Chondrocyte (in vitro differentiated cells): ENCODE data around the gene ADAM11. TPM values are rescaled to one million over a fixed set of nuclear protein-coding genes. Genes with fewer than 3 reads are reported as not detected.

Experiments used
- DNase-seq: peaks from one replicate; pipeline ENCODE4 v3.0.0; 2021; ENCODE audit warnings: mixed read lengths, low spot score
- H3K27ac Mint-ChIP-seq: one replicate; pipeline ENCODE4 v1.8.0; 2021; ENCODE audit warnings: mild to moderate bottlenecking, moderate library complexity, mixed read lengths; ENCODE audit not compliant: unreplicated experiment
- H3K27me3 Mint-ChIP-seq: 2 replicates; pipeline ENCODE4 v1.8.0; 2021; ENCODE audit warnings: low read depth, mixed read lengths
- H3K36me3 Mint-ChIP-seq: 2 replicates; pipeline ENCODE4 v1.8.0; 2021; ENCODE audit warnings: low read depth, mixed read lengths
- H3K4me1 Mint-ChIP-seq: 2 replicates; pipeline ENCODE4 v1.8.0; 2021; ENCODE audit warnings: low read depth, mild to moderate bottlenecking, mixed read lengths
- H3K4me3 Mint-ChIP-seq: one replicate; pipeline ENCODE4 v1.8.0; 2021; ENCODE audit warnings: mild to moderate bottlenecking, moderate library complexity, mixed read lengths; ENCODE audit not compliant: unreplicated experiment
- H3K9me3 Mint-ChIP-seq: 2 replicates; pipeline ENCODE4 v1.8.0; 2021; ENCODE audit warnings: low read depth, mixed read lengths
- total RNA-seq: library from RNA; stranded (reverse); gene quantifications from 3 replicates; pipeline ENCODE4 v1.2.1, GENCODE V29; 2021
- TF ChIP-seq, protein P1 (sequence below): fragments of 200-600 bp; sonication (generic); IDR thresholded peaks from 2 replicates; pipeline ENCODE4 v1.5.0; 2021; ENCODE audit warnings: antibody characterized with exemption, mild to moderate bottlenecking, moderate library complexity

ADAM11 gene
- total RNA-seq, 1 donor from 2014 or later: 0.47 TPM

GRCh38 chr17:44796731-44797130, 37.9 kb downstream of the ADAM11 start:
- peaks cover 57% of the 10 kb centered on the region for H3K4me1 Mint-ChIP-seq
- no peak for DNase-seq
- no peaks in the 10 kb centered on the region for H3K9me3 Mint-ChIP-seq
- no peaks in the 10 kb centered on the region for H3K27me3 Mint-ChIP-seq
- H3K27ac Mint-ChIP-seq: peak overlapping the region; percentile 80
- peaks cover 3% of the 10 kb centered on the region for H3K36me3 Mint-ChIP-seq
- H3K4me3 Mint-ChIP-seq: peak overlapping the region; percentile 58
- TF ChIP-seq, protein P1, sequence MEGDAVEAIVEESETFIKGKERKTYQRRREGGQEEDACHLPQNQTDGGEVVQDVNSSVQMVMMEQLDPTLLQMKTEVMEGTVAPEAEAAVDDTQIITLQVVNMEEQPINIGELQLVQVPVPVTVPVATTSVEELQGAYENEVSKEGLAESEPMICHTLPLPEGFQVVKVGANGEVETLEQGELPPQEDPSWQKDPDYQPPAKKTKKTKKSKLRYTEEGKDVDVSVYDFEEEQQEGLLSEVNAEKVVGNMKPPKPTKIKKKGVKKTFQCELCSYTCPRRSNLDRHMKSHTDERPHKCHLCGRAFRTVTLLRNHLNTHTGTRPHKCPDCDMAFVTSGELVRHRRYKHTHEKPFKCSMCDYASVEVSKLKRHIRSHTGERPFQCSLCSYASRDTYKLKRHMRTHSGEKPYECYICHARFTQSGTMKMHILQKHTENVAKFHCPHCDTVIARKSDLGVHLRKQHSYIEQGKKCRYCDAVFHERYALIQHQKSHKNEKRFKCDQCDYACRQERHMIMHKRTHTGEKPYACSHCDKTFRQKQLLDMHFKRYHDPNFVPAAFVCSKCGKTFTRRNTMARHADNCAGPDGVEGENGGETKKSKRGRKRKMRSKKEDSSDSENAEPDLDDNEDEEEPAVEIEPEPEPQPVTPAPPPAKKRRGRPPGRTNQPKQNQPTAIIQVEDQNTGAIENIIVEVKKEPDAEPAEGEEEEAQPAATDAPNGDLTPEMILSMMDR: no peak

GRCh38 chr17:44797802-44798201, 39.0 kb downstream of the ADAM11 start:
- H3K27ac Mint-ChIP-seq: peak overlapping the region; percentile 90
- no peaks in the 10 kb centered on the region for H3K9me3 Mint-ChIP-seq
- TF ChIP-seq, protein P1: no peak
- H3K36me3 Mint-ChIP-seq: peaks cover 2% of the 10 kb centered on the region
- H3K27me3 Mint-ChIP-seq: no peaks in the 10 kb centered on the region
- H3K4me3 Mint-ChIP-seq: peak overlapping the region; percentile 53
- H3K4me1 Mint-ChIP-seq: peaks cover 64% of the 10 kb centered on the region
- no peak for DNase-seq

- Mint-ChIP-seq H3K36me3 (peaks cover 1% of the 10 kb centered on the region), H3K4me3 (no peak overlapping the region), H3K9me3 (no peaks in the 10 kb centered on the region), H3K27me3 (no peaks in the 10 kb centered on the region), H3K27ac (no peak overlapping the region), H3K4me1 (peaks cover 67% of the 10 kb centered on the region)
- DNase-seq: no peak
- TF ChIP-seq, protein P1: no peak
These were observed 39.6 kb downstream of the ADAM11 start for GRCh38 chr17:44798356-44798755.

DNA sequence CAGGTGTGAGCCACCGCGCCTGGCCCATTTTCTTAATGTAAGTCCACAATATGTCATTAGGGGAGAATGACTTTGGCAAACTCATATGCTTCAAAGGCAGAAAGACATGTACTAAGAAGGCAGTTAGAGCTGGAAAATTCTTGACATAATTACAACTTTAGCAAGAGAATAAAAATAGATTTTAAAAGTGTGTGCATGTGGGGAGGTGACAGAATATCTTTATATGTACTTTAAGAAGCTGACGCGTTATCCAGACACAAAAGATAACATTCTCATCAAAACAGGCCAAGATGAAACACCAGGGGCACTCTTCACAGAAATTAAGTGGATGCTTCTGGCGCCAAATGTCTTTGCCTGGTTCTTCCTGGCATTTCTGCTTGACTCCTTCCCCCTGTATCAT, 43.1 kb downstream of the ADAM11 start:
- TF ChIP-seq, protein P1: peak; percentile 55
- DNase-seq: no peak
- peak overlapping the region; percentile 97 for H3K27ac Mint-ChIP-seq
- H3K4me3 Mint-ChIP-seq: no peak overlapping the region
- H3K27me3 Mint-ChIP-seq: no peaks in the 10 kb centered on the region
- H3K4me1 Mint-ChIP-seq: peaks cover 57% of the 10 kb centered on the region
- peaks cover 16% of the 10 kb centered on the region for H3K36me3 Mint-ChIP-seq
- no peaks in the 10 kb centered on the region for H3K9me3 Mint-ChIP-seq

GRCh38 chr17:44804302-44805089, 45.7 kb downstream of the ADAM11 start:
- peak overlapping the region; percentile 71 for H3K27ac Mint-ChIP-seq
- H3K4me3 Mint-ChIP-seq: no peak overlapping the region
- peaks cover 53% of the 10 kb centered on the region for H3K4me1 Mint-ChIP-seq
- no peaks in the 10 kb centered on the region for H3K9me3 Mint-ChIP-seq
- no peaks in the 10 kb centered on the region for H3K27me3 Mint-ChIP-seq
- peaks cover 16% of the 10 kb centered on the region for H3K36me3 Mint-ChIP-seq
- TF ChIP-seq, protein P1: no peak
- no peak for DNase-seq
